ENCODE data around the gene NMB.

The NMB gene

GRCh38 chr15:84611631-84612030, 46.4 kb downstream of the NMB start:
- DNase-seq (ENCODE audit: low spot score), result no peak

- no peak for DNase-seq (ENCODE audit: low spot score)
These were observed 48.0 kb downstream of the NMB start for GRCh38 chr15:84609818-84610525.

DNA sequence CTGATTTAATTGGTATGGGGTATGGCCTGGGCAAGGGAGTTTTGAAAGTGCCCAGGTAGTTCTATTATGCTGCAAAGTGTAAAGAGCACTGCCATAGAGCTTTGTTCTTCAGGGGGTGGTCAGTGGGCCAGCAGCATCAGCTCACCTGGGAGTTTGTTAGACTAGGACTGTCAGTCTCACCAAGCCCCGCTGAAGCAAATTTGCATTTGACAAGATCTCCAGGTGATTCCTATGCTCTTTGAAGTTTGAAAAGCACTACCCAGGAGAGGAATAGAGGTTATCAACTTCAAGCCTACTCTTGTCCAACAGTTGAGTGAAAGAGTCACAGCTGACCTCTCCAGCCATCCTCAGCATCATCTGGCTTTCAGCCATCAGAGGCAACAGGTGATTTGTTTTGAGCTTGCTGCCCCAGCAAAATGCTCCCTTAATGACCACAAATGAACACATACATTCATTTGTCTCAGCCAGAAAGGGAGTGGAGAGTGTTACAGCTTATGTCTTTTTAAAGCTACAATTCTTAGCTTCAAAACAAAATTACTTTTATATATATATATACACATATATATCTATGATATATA, 49.2 kb downstream of the NMB start:
- no peak for DNase-seq (ENCODE audit: low spot score)

DNA sequence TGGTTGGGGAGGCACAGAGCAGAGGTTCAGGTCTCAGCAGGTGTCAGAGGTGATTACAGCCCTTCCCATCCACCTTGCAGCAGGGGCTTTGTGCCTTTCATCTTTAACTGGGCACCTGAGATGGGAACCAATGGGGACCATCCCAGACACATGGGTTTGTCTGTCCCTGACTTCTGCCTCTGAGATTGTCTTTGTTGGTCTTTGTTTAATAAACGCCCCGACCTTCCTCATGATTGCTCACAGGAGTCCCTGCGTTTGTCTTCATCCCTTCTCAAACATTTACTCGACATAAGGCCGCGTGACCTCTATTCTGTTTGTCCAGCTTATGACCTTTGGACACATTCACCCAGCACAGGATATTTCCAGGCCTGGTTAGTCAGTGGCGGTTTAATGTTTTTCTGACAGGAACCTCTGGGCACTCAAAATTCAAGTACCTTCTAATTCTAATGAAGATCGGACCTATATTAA, 51.3 kb downstream of the NMB start:
- DNase-seq (ENCODE audit: low spot score), result no peak

DNA sequence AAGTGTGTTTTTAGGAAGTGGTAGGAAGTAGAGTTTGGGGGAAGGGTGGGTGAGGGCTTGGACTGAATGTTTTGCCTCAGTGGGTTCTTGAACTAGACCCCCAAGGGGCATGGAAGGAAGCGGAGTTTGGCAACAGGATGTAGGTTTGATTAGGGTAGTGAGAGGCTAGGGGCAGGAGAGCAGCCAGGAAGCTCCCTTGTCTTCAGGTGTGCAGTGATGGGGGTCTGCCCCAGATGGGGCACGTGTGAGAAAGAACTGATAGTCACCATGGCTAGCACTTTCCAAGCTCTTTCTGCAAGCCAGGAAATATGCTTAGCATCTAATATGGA, 52.5 kb downstream of the NMB start:
- no peak for DNase-seq (ENCODE audit: low spot score)

Data from pons (tissue), 1 donor.